ENCODE measurements around the gene ARHGAP19. TPM values are rescaled to one million over a fixed set of nuclear protein-coding genes. Genes with fewer than 3 reads are reported as not detected.

Gene ARHGAP19
- total and polyA plus RNA-seq, 2 of the 8 experiments (the other 6 are each of a cell fraction or from before 2014, with no cell fraction given): 13.3 to 32.1 TPM

DNA sequence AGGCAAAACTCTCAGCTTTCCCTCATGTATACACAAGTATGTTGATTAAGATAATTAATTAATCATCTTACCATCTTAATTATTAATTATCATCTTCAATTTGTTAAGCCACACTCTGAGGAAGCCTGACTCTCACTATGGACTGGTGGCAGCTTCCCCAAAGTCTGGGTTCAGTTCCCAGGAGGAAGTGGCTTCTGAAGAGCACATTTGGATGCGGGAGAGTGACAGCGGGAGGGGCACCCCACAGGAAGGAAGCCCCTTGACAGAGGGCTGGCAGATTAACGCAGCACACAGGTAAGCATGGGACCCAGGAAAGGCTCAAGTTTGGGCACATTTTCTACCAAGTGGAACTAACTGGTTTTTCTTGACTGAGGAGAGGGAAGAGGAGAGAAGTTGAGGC, 93.3 kb downstream of the ARHGAP19 start:
- no peak overlapping the region for H2BK12ac ChIP-seq (ENCODE audit: low read depth, low read length)
- H3K9ac ChIP-seq (replicated peaks in 1 of 4; ENCODE audit: extremely low read depth in 1 of 4, low read depth in 3 of 4, low read length in 3 of 4): no peak overlapping the region
- no peak overlapping the region for H3K56ac ChIP-seq (replicated peaks; ENCODE audit: insufficient read length, low read depth, low read length)
- no peak overlapping the region for H2BK5ac ChIP-seq (ENCODE audit: low read depth, low read length)
- H2BK20ac ChIP-seq (ENCODE audit: low read length): no peak overlapping the region
- no peak overlapping the region for H2BK15ac ChIP-seq (ENCODE audit: low read length)
- no peak overlapping the region for H3K18ac ChIP-seq (ENCODE audit: extremely low read depth, low read length)
- no peak overlapping the region for H2AK5ac ChIP-seq (ENCODE audit: low read depth, low read length)
- POLR2A ChIA-PET (ENCODE audit: partially characterized antibody): no interaction called here
- no peaks in the 10 kb centered on the region for H3K79me2 ChIP-seq (ENCODE audit: control insufficient read depth in 1 of 2, insufficient read depth in 2 of 2, low read length in 2 of 2)
- no peak overlapping the region for H3K23ac ChIP-seq (ENCODE audit: insufficient read length)
- peaks cover 4% of the 10 kb centered on the region; the same call in 1 of the 2 replicates for H3K23me2 ChIP-seq (ENCODE audit: low read depth, low read length)
- CTCF ChIA-PET (ENCODE audit: partially characterized antibody): interaction anchor here (0.9 to 44.6 kb wide), 7 partner anchors 8 to 115 kb away, joined by 3 to 1348 read pairs (median 11); partner anchors contain the start of gene SLIT1
- H3K27ac ChIP-seq (ENCODE audit: low read depth, low read length): no peak overlapping the region
- no peak overlapping the region for H2BK120ac ChIP-seq (replicated peaks; ENCODE audit: low read depth, low read length)
- no peak overlapping the region for H4K91ac ChIP-seq (replicated peaks; ENCODE audit: insufficient read length, low read length)
- no peak overlapping the region for H4K8ac ChIP-seq (ENCODE audit: extremely low read depth, insufficient read depth, low read length)
- 61% methylated on average over 3 of the region's 3 CpGs; no CpG with 5 or more reads in 1 of the 2 experiments for WGBS, 2 experiments (ENCODE audit: extremely low coverage in 1 of 2, insufficient coverage in 1 of 2, insufficient read length in 1 of 2, insufficient replicate concordance in 2 of 2, low coverage in 1 of 2, low lambda C conversion rate in 2 of 2, missing lambda C conversion rate in 1 of 2)
- peaks cover 0 to 3% of the 10 kb centered on the region in 2 experiments for H4K20me1 ChIP-seq (replicated peaks in 1 of 2; ENCODE audit: control insufficient read depth in 1 of 2, insufficient read depth in 2 of 2, low read length in 2 of 2)
- H3K4ac ChIP-seq (replicated peaks; ENCODE audit: insufficient read length, low read depth, low read length): no peak overlapping the region
- peaks cover 0 to 12% (median 7%) of the 10 kb centered on the region in 4 experiments; a peak in 5 of 7 replicates for H3K27me3 ChIP-seq (replicated peaks in 1 of 4; ENCODE audit: control insufficient read depth in 3 of 4, extremely low read depth in 1 of 4, insufficient read depth in 3 of 4, low read length in 3 of 4)
- peaks cover 2 to 9% (median 5%) of the 10 kb centered on the region in 4 experiments; a peak in 5 of 7 replicates for H3K4me1 ChIP-seq (replicated peaks in 1 of 4; ENCODE audit: control insufficient read depth in 3 of 4, insufficient read depth in 4 of 4, low read length in 3 of 4)
- no peak overlapping the region for H3K4me2 ChIP-seq (ENCODE audit: insufficient read depth in 1 of 2, low read depth in 2 of 2, low read length in 2 of 2)
- no peak overlapping the region for H3K4me3 ChIP-seq (ENCODE audit: extremely low read depth in 1 of 4, insufficient read depth in 2 of 4, low read depth in 3 of 4, low read length in 4 of 4)
- H3K79me1 ChIP-seq (ENCODE audit: low read depth, low read length): no peaks in the 10 kb centered on the region
- H2AFZ ChIP-seq (ENCODE audit: low read length): 0 out of 2 replicates have a peak overlapping the region, but pooled peaks have one; percentile 7
- no peaks in the 10 kb centered on the region for H3K36me3 ChIP-seq (ENCODE audit: control insufficient read depth in 2 of 4, insufficient read depth in 4 of 4, low read length in 3 of 4)
- H4K5ac ChIP-seq (ENCODE audit: insufficient read length, low read depth, low read length): no peak overlapping the region
- no peaks in the 10 kb centered on the region for H3K9me3 ChIP-seq (ENCODE audit: insufficient read depth in 2 of 2, low read depth in 1 of 2, low read length in 1 of 2)
- no peak overlapping the region for H3K14ac ChIP-seq (ENCODE audit: insufficient read length)
- FAIRE-seq: no peak
- no peak for DNase-seq (ENCODE audit: low read depth in 1 of 2, low spot score in 2 of 2)
- TF ChIP-seq TCF12 (IDR thresholded peaks at IDR 0.05; ENCODE audit: low read depth, low read length) (no peak), RAD21 (IDR thresholded peaks at IDR 0.05 in 1 of 2, conservative IDR thresholded peaks at IDR 0.05 in 1 of 2; ENCODE audit: low read depth in 2 of 2, low read length in 2 of 2) (no peak), SP1 (IDR thresholded peaks at IDR 0.05; ENCODE audit: low read depth, low read length) (no peak), CTBP2 (IDR thresholded peaks at IDR 0.05; ENCODE audit: borderline replicate concordance, insufficient read depth, insufficient read length, low read length) (no peak), TBP (IDR thresholded peaks at IDR 0.05; ENCODE audit: low read depth, low read length) (no peak), BCL11A (IDR thresholded peaks at IDR 0.05; ENCODE audit: low read depth in 2 of 2, low read length in 2 of 2) (no peak), NANOG (IDR thresholded peaks at IDR 0.05; ENCODE audit: insufficient read depth, low read depth, low read length, poor library complexity, severe bottlenecking) (no peak), ZNF274 (IDR thresholded peaks at IDR 0.05; ENCODE audit: borderline replicate concordance, extremely low read depth, low read length) (no peak), EP300 (IDR thresholded peaks at IDR 0.05; ENCODE audit: borderline replicate concordance in 1 of 2, low read depth in 2 of 2, low read length in 2 of 2) (no peak), TAF7 (optimal IDR thresholded peaks at IDR 0.05; ENCODE audit: borderline replicate concordance, low read depth, low read length) (no peak), BACH1 (IDR thresholded peaks at IDR 0.05; ENCODE audit: low read length) (no peak), RBBP5 (IDR thresholded peaks at IDR 0.05; ENCODE audit: borderline replicate concordance, low read depth, low read length) (no peak), EZH2 (IDR thresholded peaks at IDR 0.05; ENCODE audit: low read depth, low read length, severe bottlenecking) (no peak), CHD2 (IDR thresholded peaks at IDR 0.05; ENCODE audit: low read length) (no peak)
